ENCODE data around the gene RND2. TPM values are rescaled to one million over a fixed set of nuclear protein-coding genes. Genes with fewer than 3 reads are reported as not detected.

RND2 gene
- total RNA-seq, 1 donor from 2014 or later: 3.4 TPM

- intact Hi-C loops (cut with DNase I): no loop called here
- no peak for DNase-seq (ENCODE audit: low spot score)
- no peak for ATAC-seq
Measured at GRCh38 chr17:43056051-43056450, 31.0 kb downstream of the RND2 start.

DNA sequence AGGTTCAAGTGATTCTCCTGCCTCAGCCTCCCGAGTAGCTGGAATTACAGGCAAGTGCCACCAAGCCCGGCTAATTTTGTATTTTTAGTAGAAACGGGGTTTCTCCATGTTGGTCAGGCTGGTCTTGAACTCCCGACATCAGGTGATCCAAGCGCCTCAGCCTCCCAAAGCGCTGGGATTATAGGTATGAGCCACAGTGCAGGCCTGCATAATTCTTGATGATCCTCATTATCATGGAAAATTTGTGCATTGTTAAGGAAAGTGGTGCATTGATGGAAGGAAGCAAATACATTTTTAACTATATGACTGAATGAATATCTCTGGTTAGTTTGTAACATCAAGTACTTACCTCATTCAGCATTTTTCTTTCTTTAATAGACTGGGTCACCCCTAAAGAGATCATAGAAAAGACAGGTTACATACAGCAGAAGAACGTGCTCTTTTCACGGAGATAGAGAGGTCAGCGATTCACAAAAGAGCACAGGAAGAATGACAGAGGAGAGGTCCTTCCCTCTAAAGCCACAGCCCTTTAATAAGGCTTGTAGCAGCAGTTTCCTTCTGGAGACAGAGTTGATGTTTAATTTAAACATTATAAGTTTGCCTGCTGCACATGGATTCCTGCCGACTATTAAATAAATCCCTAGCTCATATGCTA lies 38.1 kb downstream of the RND2 start:
- intact Hi-C loops (cut with DNase I): no loop called here
- ATAC-seq: no peak
- DNase-seq (ENCODE audit: low spot score): no peak

DNA sequence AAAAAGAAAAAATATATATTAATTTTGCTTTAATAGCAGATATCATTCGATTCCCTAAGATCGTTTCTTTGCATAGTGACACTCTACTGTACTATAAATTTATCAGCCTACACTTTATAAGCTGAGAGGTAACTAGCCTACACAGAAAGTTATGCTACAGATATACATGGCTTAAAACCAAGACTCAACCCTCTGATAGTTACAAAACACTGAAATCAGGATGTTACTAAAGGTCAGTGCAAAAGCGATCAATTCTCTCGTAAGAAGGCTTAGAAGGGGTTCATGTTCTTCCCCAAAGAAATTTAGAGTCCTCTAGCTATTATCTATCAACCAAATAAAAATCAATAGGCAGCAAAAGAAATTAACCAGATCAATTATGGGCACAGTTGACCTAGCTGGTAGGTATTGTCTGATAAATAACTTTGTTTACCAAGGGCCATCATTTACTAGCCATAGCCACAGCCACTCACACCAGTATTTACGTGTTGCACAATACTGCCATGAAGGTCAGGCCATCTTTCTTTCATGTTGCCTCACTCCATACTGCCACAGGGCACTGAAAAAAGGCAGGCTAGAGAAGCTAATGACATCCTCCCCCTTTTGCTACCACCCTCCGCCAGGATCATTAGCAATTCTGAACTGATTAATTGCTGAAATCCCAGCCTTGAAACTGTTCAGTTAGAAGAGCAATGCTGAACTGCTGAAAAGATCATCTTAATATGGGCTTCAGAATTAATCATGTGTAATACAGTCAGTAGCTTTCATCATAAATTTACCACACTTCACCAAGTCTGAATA lies 43.7 kb downstream of the RND2 start:
- intact Hi-C loops (cut with DNase I): no loop called here
- ATAC-seq (no peak), DNase-seq (ENCODE audit: low spot score) (no peak)

GRCh38 chr17:43069368-43069898 lies 44.4 kb downstream of the RND2 start:
- intact Hi-C loops (cut with DNase I): no loop called here
- DNase-seq (ENCODE audit: low spot score) (no peak), ATAC-seq (no peak)

- ATAC-seq (no peak), DNase-seq (ENCODE audit: low spot score) (no peak)
- intact Hi-C loops (cut with DNase I): no loop called here
Measured at GRCh38 chr17:43070257-43070656, 45.2 kb downstream of the RND2 start.

GRCh38 chr17:43070872-43071271 lies 45.8 kb downstream of the RND2 start:
- DNase-seq (ENCODE audit: low spot score) (no peak), ATAC-seq (no peak)
- intact Hi-C loops (cut with DNase I): no loop called here

- intact Hi-C loops (cut with DNase I): loop anchor here (5.0 kb wide), 1 partner anchor 1237 kb away; no protein-coding TSS in a partner anchor
- no peak for DNase-seq (ENCODE audit: low spot score)
- no peak for ATAC-seq
Measured at GRCh38 chr17:43074869-43075268, 49.8 kb downstream of the RND2 start.

- intact Hi-C loops (cut with DNase I): loop anchor here (5.0 kb wide), 1 partner anchor 1233 kb away; no protein-coding TSS in a partner anchor
- DNase-seq (ENCODE audit: low spot score) (no peak), ATAC-seq (no peak)
Measured at GRCh38 chr17:43079641-43080302, 54.7 kb downstream of the RND2 start.

Other genes with a start within 250 kb of the RND2 start
- gene WNK4, start 244.6 kb upstream of the RND2 start, total RNA-seq: 1.4 TPM
- 36.1 TPM for gene COA3, start 226.5 kb upstream of the RND2 start, total RNA-seq
- gene CNTD1, start 226.4 kb upstream of the RND2 start, total RNA-seq: 1.1 TPM
- 80.9 TPM for gene BECN1, start 200.9 kb upstream of the RND2 start, total RNA-seq
- gene PSME3, start 191.8 kb upstream of the RND2 start, total RNA-seq: 54.5 TPM
- gene AOC2, start 180.7 kb upstream of the RND2 start, total RNA-seq: 1.6 TPM
- gene AOC3, start 174.0 kb upstream of the RND2 start, total RNA-seq: 61.7 TPM
- gene G6PC1, start 124.4 kb upstream of the RND2 start, total RNA-seq: not detected
- 40.7 TPM for gene AARSD1, start 60.8 kb upstream of the RND2 start, total RNA-seq
- gene PTGES3L, start 45.2 kb upstream of the RND2 start, total RNA-seq: 0.40 TPM
- 12.4 TPM for gene RUNDC1, start 44.7 kb upstream of the RND2 start, total RNA-seq
- gene RPL27, start 26.8 kb upstream of the RND2 start, total RNA-seq: 743 TPM
- 28.1 TPM for gene IFI35, start 18.4 kb upstream of the RND2 start, total RNA-seq
- gene VAT1, start 2.8 kb upstream of the RND2 start, total RNA-seq: 288 TPM
- gene BRCA1, start 100.1 kb downstream of the RND2 start, total RNA-seq: 8.3 TPM
- gene NBR1, start 146.0 kb downstream of the RND2 start, total RNA-seq: 86.1 TPM
- gene TMEM106A, start 186.6 kb downstream of the RND2 start, total RNA-seq: 25.5 TPM
- 0.62 TPM for gene CCDC200, start 203.4 kb downstream of the RND2 start, total RNA-seq
- gene RNU2-1, start 208.7 kb downstream of the RND2 start, total RNA-seq: 9,260 TPM

Data from sciatic nerve (tissue), 2 donors.